OCI-LY1 (cell line): ENCODE measurements around the gene METTL1.
A peak's percentile ranks its signal among the peaks of the same experiment; 100 is the strongest.

Source experiments
- H2AFZ ChIP-seq: fragments of 200-600 bp; sonication (generic), shearing (Covaris generic); 2 replicates; pipeline ENCODE4 v1.6.0; 2014; ENCODE audit warnings: antibody characterized with exemption, mild to moderate bottlenecking, low read length
- H3F3A ChIP-seq: fragments of 200-600 bp; sonication (generic), shearing (Covaris generic); 2 replicates; pipeline ENCODE4 v1.6.0; 2014; ENCODE audit warnings: mild to moderate bottlenecking, antibody characterized with exemption, low read length, moderate library complexity; ENCODE audit not compliant: insufficient read depth
- H3K27ac ChIP-seq: fragments of 200-600 bp; sonication (generic); 2 replicates; pipeline ENCODE4 v1.5.1; 2014; ENCODE audit warnings: low read length, mixed run types, mild to moderate bottlenecking, low read depth; ENCODE audit not compliant: poor library complexity, severe bottlenecking
- H3K27me3 ChIP-seq: fragments of 200-600 bp; sonication (generic); 2 replicates; pipeline ENCODE4 v1.6.0; 2014; ENCODE audit warnings: antibody characterized with exemption, mild to moderate bottlenecking, low read length, moderate library complexity; ENCODE audit not compliant: insufficient read depth
- H3K36me3 ChIP-seq: fragments of 200-600 bp; sonication (generic); 2 replicates; pipeline ENCODE4 v1.6.1; 2014; ENCODE audit warnings: mild to moderate bottlenecking, antibody characterized with exemption, low read length, moderate library complexity, mixed read lengths; ENCODE audit not compliant: insufficient read depth
- H3K4me1 ChIP-seq: fragments of 200-600 bp; sonication (generic); 2 replicates; pipeline ENCODE4 v1.5.1; 2014; ENCODE audit warnings: mild to moderate bottlenecking, low read length, moderate library complexity; ENCODE audit not compliant: insufficient read depth, severe bottlenecking
- H3K4me2 ChIP-seq: fragments of 200-600 bp; sonication (generic), shearing (Covaris generic); 2 replicates; pipeline ENCODE4 v1.6.1; 2014; ENCODE audit warnings: low read length
- H3K4me3 ChIP-seq: fragments of 200-600 bp; sonication (generic); 2 replicates; pipeline ENCODE4 v1.5.1; 2014; ENCODE audit warnings: low read length, low read depth, mild to moderate bottlenecking, mixed read lengths; ENCODE audit not compliant: poor library complexity, severe bottlenecking
- H3K79me2 ChIP-seq: fragments of 200-600 bp; shearing (Covaris generic); 2 replicates; pipeline ENCODE4 v1.6.1; 2016; ENCODE audit warnings: mixed run types, low read length, mixed read lengths; ENCODE audit not compliant: insufficient read depth
- H3K9ac ChIP-seq: fragments of 200-600 bp; sonication (generic), shearing (Covaris generic); 2 replicates; pipeline ENCODE4 v1.6.1; 2014; ENCODE audit warnings: mild to moderate bottlenecking, low read length, mixed read lengths
- H3K9me2 ChIP-seq: fragments of 200-600 bp; sonication (generic), shearing (Covaris generic); 2 replicates; pipeline ENCODE4 v1.6.1; 2014; ENCODE audit warnings: low read depth, mild to moderate bottlenecking, low read length, mixed read lengths
- H3K9me3 ChIP-seq: fragments of 200-600 bp; shearing (Covaris generic); 2 replicates; pipeline ENCODE4 v1.6.1; 2014; ENCODE audit warnings: low read length, mixed read lengths
- H4K20me1 ChIP-seq: fragments of 200-600 bp; sonication (generic), shearing (Covaris generic); 2 replicates; pipeline ENCODE4 v1.6.0; 2016; ENCODE audit warnings: mild to moderate bottlenecking, low read length; ENCODE audit not compliant: insufficient read depth
- CTCF ChIP-seq: fragments of 200-600 bp; sonication (generic), shearing (Covaris generic); IDR thresholded peaks from 2 replicates; pipeline ENCODE4 v1.5.1; 2017; ENCODE audit warnings: mild to moderate bottlenecking, antibody characterized with exemption, low read length, moderate library complexity, mixed read lengths
- EZH2 ChIP-seq: fragments of 200-600 bp; sonication (generic), shearing (Covaris generic); IDR thresholded peaks from 2 replicates; pipeline ENCODE4 v1.8.0; 2017; ENCODE audit warnings: borderline replicate concordance, mixed run types, mild to moderate bottlenecking, antibody characterized with exemption, low read length, moderate library complexity, mixed read lengths

Gene METTL1

DNA sequence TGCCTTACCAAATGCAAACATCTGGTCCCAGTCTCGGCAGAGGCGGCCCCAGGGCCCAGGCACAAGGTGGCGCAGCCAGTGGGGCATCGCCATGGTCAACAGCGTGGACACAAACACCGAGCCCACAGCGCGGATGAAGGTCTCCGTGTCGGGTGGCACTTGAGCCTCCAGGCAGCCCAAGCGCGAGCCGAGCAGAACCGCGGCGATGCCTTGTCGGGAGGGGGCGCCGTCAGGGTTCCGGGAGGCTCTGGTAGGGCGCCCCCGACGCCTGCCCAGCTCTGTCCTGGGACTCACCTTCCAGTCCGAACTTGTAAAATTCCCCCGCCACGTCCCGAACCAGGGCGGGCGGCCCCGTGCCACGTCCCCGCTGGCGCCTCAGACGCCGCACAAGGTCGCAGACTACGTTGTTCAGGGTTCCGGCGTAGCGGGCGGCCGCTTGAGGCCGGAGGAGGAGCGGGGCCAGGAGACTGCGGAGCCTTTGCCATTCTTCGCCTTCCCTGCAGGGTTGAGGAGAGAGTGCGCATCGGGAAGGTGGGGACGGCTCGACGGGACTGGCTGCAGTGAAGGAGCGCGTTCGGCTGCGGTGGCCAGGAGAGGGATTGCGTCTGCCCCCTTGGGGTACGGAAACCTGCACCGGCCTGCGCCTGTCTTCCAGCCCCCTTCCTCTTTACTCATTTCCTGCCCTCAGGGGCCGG, 6.8 kb downstream of the METTL1 start:
- no peaks in the 10 kb centered on the region for H3K9me2 ChIP-seq
- peak overlapping the region; percentile 66 for H3K4me2 ChIP-seq
- peaks cover 27% of the 10 kb centered on the region for H3K36me3 ChIP-seq
- no peaks in the 10 kb centered on the region for H4K20me1 ChIP-seq
- no peaks in the 10 kb centered on the region for H3K79me2 ChIP-seq
- peak; percentile 65 for TF ChIP-seq CTCF
- no peak for TF ChIP-seq EZH2
- H3K9ac ChIP-seq = peak overlapping the region; percentile 36; the same call in 1 of the 2 replicates
- H2AFZ ChIP-seq = no peak overlapping the region
- H3F3A ChIP-seq = no peaks in the 10 kb centered on the region
- no peak overlapping the region for H3K27ac ChIP-seq
- H3K27me3 ChIP-seq = peaks cover 24% of the 10 kb centered on the region
- H3K4me1 ChIP-seq = peaks cover 20% of the 10 kb centered on the region
- peak overlapping the region; percentile 47 for H3K4me3 ChIP-seq
- no peaks in the 10 kb centered on the region for H3K9me3 ChIP-seq

- H3K4me3 ChIP-seq = peak overlapping the region; percentile 47
- H4K20me1 ChIP-seq = no peaks in the 10 kb centered on the region
- H3K9me3 ChIP-seq = no peaks in the 10 kb centered on the region
- no peaks in the 10 kb centered on the region for H3F3A ChIP-seq
- TF ChIP-seq CTCF (no peak), EZH2 (no peak)
- no peak overlapping the region for H2AFZ ChIP-seq
- H3K4me2 ChIP-seq = peak overlapping the region; percentile 66
- peaks cover 20% of the 10 kb centered on the region for H3K4me1 ChIP-seq
- H3K79me2 ChIP-seq = no peaks in the 10 kb centered on the region
- peaks cover 24% of the 10 kb centered on the region for H3K27me3 ChIP-seq
- no peak overlapping the region for H3K27ac ChIP-seq
- H3K36me3 ChIP-seq = peaks cover 26% of the 10 kb centered on the region
- H3K9me2 ChIP-seq = no peaks in the 10 kb centered on the region
- H3K9ac ChIP-seq = peak overlapping the region; percentile 36; the same call in 1 of the 2 replicates
Observed at GRCh38 chr12:57764662-57765002, 7.3 kb downstream of the METTL1 start.

DNA sequence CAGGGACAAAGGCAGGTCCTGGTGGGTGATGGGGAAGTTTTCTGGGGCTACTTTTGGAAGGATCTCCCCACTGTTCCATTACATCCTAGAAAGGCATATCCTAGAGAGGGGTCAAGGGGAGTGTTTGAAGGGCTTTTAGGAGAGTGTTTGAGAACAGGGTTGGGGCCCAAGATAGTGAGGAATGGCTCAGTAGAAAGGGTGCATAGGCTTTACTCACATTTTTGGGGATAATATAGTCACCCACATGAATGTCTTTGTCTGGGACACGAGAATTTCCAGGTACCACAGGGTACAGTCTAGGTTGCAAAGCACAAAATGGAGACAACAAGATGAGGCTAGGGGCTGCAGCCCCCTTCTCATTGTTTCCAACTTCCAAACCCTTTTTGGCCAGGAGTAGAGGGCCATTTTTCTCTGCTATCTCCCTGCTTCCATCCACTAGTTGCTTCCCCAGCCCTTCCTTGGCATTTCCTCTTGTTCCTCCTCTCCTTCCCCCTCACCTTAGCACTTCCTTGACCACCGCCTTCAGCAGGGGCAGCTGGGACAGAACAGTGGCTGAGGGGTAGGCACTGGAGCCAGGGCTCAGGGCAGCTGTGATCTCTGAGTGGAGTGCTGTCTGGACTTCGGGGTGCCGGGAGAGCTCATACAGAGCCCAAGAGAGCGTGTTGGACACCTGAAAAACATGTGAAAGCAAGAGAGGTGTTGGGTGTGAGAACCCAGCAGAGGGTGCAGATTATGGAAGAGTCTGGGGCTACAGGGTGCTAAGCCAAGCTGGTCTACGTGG, 7.8 kb downstream of the METTL1 start:
- H3K27ac ChIP-seq = no peak overlapping the region
- H3F3A ChIP-seq = no peaks in the 10 kb centered on the region
- H3K4me3 ChIP-seq = no peak overlapping the region
- no peaks in the 10 kb centered on the region for H3K9me3 ChIP-seq
- peaks cover 25% of the 10 kb centered on the region for H3K36me3 ChIP-seq
- no peaks in the 10 kb centered on the region for H3K9me2 ChIP-seq
- no peak overlapping the region for H3K4me2 ChIP-seq
- no peak overlapping the region for H2AFZ ChIP-seq
- peaks cover 24% of the 10 kb centered on the region for H3K27me3 ChIP-seq
- no peak for TF ChIP-seq EZH2
- no peak for TF ChIP-seq CTCF
- peaks cover 20% of the 10 kb centered on the region for H3K4me1 ChIP-seq
- H3K9ac ChIP-seq = no peak overlapping the region
- no peaks in the 10 kb centered on the region for H4K20me1 ChIP-seq
- H3K79me2 ChIP-seq = no peaks in the 10 kb centered on the region
